ENCODE data around the gene CELA3A.
"Not testable (repeated sequence)": the region's sequence is repeated elsewhere in the genome, so short reads cannot be mapped to it uniquely, and the experiment has no call there.

Gene CELA3A

GRCh38 chr1:21980515-21981220 is 20.8 kb upstream of the CELA3A start:
- DNase-seq (ENCODE audit: low spot score): not testable (repeated sequence)

DNA sequence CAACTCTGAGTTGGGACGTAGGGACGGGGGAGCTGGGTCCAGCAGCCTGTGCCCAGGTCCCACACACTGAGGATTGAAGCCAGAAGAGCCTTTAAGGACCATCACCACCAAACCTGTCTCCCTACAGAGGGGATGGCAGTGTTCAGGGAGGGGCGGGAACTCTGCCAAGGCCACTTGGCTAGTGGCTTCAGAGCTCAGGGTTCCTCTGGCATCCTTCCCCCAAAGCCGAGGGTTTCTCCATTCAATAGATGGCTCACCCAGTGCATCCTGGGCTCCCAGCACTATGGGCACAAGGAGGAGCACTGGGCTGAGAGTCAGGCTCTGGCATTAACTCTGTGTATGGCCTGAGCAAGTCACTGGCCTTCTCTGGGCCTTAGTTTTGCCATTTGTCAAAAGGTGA is 20.2 kb upstream of the CELA3A start:
- DNase-seq (ENCODE audit: low spot score): not testable (repeated sequence)

GRCh38 chr1:21982122-21982521 is 19.3 kb upstream of the CELA3A start:
- DNase-seq (ENCODE audit: low spot score): not testable (repeated sequence)

GRCh38 chr1:21983539-21983938 is 17.9 kb upstream of the CELA3A start:
- DNase-seq (ENCODE audit: low spot score): not testable (repeated sequence)

DNA sequence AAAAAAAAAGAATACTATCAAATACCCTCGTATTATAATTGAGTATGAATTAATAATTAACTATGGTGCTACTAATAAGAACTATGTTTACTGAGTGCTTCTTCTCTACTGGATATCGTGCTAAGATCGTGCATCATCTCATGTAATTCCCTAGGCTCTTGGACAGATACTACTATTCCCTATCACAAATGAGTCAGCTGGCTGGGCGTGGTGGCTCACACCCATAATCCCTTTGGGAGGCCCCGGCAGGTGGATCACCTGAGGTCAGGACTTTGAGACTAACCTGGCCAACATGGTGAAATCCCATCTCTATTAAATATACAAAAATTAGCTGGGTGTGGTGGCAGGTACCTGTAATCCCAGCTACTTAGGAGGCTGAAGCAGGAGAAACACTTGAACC is 15.6 kb upstream of the CELA3A start:
- not testable (repeated sequence) for DNase-seq (ENCODE audit: low spot score)

DNA sequence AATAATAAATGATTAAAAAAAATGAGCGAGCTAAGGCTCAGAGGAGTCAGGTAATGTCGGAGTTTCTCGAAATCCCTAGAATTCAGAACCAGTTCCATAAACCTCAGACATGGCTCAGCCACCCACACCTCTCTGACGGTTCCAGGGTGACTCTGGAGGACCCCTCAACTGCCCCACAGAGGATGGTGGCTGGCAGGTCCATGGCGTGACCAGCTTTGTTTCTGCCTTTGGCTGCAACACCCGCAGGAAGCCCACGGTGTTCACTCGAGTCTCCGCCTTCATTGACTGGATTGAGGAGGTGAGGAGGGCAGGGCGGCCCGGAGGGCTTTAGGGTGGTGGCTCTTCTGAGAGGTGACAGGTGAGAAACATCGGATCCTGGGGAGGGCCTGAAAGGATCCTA is 15.1 kb upstream of the CELA3A start:
- DNase-seq (ENCODE audit: low spot score): not testable (repeated sequence)

DNA sequence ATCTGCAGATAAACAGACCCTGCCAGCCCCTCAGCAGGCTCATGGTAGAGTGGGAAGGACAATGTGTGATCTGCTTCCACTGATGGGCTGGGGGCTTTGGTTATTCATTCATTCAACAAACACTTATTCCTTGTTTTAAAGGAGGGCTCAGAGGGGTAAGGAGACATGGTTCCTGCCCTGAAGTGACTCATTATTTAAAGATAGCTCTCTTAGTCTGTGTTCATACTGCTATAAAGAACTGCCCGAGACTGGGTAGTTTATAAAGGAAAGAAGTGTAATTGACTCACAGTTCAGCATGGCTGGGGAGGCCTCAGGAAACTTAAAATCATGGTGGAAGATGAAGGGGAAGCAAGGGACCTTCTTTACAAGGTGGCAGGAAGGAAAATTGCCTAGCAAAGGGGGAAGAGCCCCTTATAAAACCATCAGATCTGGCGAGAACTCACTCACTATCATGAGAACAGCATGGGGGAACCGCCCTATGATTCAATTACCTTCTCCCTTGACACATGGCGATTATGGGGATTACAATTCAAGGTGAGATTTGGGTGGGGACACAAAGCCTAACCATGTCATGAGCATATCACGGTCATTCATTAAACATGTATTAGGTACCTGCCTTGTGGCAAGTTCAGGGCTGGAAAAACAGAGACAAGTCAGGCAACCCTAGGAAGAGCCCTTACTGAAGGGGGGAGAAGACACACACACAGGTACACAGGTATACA is 11.6 kb upstream of the CELA3A start:
- DNase-seq (ENCODE audit: low spot score): not testable (repeated sequence)

DNA sequence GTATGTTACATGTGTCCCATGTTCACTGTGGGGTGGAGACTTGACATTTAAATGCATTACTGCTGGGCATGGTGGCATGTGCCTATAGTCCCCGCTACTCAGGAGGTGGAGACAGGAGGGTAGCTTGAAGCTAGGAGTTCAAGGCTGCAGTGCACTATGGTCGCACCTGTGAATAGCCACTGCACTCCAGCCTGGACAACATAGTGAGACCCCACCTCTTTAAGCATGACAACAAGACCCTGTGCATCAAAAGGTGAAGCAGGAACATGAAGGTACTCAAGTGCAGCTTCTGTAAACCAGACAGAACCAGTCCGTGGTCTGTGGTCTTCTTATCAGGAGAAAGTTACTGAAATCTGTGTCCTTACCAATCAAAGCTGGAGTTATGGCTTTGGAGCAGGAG is 9.3 kb upstream of the CELA3A start:
- DNase-seq (ENCODE audit: low spot score): not testable (repeated sequence)

- DNase-seq (ENCODE audit: low spot score): not testable (repeated sequence)
These were observed 6.7 kb upstream of the CELA3A start for GRCh38 chr1:21994716-21995115.

DNA sequence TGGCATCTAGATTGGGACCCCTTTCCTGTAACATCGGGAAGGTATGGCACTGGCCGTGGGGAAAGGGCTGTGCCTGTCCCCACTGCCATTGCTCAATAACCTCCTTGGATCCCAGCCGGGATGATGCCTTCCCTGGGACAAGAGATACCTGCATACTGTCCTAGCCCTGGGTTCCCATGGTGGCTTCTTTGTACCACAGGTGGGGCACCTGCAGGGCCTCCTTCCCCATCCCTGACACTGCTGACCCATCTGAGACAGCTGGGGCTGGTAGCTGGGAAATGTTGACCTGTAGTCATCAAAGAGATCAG is 4.8 kb upstream of the CELA3A start:
- DNase-seq (ENCODE audit: low spot score): not testable (repeated sequence)

DNA sequence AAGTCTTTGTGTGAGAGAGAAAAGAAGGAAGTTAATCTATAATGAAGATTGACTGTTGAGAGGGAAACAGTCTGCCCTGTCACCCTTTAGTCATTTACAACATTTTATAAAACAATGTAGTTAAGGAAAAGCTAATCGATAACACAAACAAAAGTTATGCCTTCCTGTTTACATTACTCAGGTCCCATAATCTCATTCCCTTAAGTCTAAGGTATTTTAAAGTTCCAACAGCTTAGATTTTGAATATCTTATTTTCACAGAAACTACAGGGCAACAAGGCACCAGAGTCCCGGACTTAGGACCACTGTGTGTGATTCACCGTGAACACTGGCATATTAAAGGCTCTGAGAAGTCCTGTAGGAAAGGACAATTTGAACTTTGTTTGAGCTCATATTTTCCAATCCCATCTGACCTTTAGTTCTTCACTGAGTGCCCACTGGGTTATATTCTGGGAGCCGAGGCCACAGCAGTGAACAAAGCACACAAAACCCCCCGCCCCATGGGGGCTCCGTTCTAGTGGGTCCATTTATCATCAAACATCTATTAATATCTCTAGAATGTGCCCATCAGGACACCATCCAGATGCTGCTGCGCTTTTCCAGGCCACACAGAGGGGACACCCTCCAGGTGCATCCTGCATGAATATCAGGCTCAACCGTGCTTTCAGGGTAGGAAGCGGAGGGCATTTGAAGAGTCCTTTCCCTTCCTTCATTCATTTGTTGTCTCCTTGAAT is 3.4 kb upstream of the CELA3A start:
- DNase-seq (ENCODE audit: low spot score): not testable (repeated sequence)

DNA sequence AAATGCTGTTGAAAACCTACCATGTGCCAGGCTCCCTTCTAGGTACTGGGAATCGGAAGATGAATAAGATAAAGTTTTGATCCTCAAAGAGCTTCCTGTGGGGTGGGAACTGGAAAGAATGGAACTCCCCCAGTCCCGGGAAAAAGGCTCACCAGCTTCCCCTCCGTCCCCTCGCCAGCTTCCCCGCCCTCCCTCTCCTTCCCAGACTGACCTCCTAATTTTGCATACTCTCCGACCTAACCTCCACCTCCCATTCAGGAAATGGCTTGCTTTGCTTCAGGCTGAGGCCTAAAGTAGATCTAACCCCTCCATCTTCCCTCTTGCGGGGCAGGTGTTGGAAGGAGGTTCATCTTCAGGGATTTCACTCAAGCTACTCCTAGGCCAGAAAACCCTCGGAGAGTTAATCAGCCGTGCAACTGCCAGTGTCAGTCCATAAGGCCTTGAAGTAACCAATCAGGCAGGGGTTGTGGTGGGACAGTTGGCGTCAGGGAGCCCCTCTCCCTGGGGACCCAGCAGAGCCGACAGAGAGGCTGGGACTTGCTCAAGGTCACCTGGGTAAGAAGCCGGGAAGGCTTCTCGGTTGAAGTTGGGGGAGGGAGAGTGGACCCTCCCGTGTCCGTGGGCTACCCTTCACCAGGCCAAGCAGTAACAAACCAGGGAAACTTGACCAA is 2.7 kb upstream of the CELA3A start:
- DNase-seq (ENCODE audit: low spot score): not testable (repeated sequence)

GRCh38 chr1:21999645-22000044 is 1.8 kb upstream of the CELA3A start:
- DNase-seq (ENCODE audit: low spot score): not testable (repeated sequence)

DNA sequence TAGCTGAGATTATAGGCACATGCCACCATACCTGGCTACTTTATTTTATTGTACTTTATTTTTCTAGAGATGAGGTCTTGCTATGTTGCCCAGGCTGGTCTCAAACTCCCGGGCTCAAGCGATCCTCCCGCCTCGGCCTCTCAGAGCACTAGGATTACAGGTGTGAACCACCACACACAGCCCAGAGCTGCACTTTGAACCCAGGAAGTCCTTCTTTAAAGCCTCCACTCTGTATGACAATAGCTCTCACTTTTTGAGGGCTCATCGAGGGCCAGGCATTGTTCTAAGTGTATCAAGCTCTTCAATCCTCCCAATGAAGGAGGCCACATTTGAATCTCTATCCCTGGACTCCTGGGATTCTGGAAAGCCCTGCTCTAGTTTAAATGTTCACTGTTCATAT is 1.0 kb downstream of the CELA3A start:
- not testable (repeated sequence) for DNase-seq (ENCODE audit: low spot score)

DNA sequence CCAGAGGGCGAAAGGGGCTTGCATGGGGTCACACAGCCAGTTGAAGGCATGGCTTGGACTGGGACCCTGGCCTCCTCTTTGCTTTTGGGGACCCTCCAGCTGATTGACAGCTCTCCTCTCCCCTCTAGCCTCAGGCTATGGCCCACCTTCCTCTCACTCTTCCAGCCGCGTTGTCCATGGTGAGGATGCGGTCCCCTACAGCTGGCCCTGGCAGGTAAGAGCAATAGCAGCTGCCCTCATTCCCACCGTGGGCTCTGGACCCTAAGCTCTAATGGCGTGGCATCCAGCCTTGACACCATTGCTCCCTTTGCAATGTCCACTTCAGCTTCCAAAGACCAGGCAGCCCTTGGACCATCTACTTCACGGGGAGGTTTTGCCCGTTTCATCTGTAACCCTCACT is 1.4 kb downstream of the CELA3A start:
- not testable (repeated sequence) for DNase-seq (ENCODE audit: low spot score)

DNA sequence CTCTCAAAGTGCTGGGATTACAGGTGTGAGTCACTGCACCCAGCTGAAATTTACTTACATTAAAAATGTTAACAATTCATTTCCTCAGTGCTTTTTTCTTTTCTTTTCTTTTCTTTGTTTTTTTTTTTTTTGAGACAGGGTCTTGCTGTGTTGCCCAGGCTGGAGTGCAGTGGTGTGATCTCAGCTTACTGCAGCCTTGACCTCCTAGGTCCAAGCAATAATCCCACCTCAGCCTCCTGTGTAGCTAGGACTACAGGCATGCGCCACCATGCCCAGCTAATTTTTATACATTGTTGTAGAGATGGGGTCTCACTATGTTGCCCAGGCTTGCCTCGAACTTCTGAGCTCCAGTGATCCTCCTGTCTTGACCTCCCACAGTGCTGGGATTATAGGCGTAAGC is 2.5 kb downstream of the CELA3A start:
- DNase-seq (ENCODE audit: low spot score): not testable (repeated sequence)

GRCh38 chr1:22005261-22006149 is 4.0 kb downstream of the CELA3A start:
- not testable (repeated sequence) for DNase-seq (ENCODE audit: low spot score)

DNA sequence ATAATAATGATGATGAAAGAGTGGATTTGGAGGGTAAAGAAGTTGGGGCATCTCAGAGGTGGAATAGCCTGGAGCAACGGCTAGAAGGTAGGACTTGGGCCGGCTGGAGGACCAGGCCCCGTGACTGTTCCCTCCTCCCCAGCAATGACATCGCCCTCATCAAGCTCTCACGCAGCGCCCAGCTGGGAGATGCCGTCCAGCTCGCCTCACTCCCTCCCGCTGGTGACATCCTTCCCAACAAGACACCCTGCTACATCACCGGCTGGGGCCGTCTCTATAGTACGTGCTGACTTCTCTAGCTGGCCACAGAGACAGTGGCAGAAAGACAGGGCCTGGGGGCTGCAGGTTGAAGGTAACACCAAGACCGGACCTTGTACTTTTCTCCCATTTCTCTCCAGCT is 5.3 kb downstream of the CELA3A start:
- DNase-seq (ENCODE audit: low spot score): not testable (repeated sequence)

DNA sequence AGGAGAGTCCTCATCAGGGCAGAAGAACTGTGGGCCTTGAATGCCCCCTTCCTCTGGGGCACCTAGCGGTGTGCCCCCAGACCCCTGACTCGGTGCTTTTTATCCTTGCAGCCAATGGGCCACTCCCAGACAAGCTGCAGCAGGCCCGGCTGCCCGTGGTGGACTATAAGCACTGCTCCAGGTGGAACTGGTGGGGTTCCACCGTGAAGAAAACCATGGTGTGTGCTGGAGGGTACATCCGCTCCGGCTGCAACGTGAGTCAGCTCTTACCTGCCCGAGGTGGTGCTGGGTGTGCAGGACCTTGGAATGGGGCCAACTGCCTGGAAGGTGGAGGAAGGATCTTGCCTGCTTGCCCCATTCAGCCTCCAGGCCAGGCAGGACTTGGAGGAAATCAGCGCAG is 5.8 kb downstream of the CELA3A start:
- not testable (repeated sequence) for DNase-seq (ENCODE audit: low spot score)

DNA sequence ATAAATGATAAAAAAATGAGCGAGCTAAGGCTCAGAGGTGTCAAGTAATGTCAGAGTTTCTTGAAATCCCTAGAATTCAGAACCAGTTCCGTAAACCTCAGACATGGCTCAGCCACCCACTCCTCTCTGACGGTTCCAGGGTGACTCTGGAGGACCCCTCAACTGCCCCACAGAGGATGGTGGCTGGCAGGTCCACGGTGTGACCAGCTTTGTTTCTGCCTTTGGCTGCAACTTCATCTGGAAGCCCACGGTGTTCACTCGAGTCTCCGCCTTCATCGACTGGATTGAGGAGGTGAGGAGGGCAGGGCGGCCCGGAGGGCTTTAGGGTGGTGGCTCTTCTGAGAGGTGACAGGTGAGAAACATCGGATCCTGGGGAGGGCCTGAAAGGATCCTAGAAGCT is 8.1 kb downstream of the CELA3A start:
- DNase-seq (ENCODE audit: low spot score): not testable (repeated sequence)

- not testable (repeated sequence) for DNase-seq (ENCODE audit: low spot score)
These were observed 11.3 kb downstream of the CELA3A start for GRCh38 chr1:22012752-22013151.

All from SK-N-DZ (cell line).